HG03097 (cell line): Measurements from ENCODE around the gene PPDPF.
"Not testable (repeated sequence)": the region's sequence is repeated elsewhere in the genome, so short reads cannot be mapped to it uniquely, and the experiment has no call there.

Source experiments
- ATAC-seq: cut with Tn5 transposase; IDR thresholded peaks from one replicate; pipeline ENCODE4 v1.9.1; 2021; ENCODE audit not compliant: unreplicated experiment, low FRiP score

The PPDPF gene

DNA sequence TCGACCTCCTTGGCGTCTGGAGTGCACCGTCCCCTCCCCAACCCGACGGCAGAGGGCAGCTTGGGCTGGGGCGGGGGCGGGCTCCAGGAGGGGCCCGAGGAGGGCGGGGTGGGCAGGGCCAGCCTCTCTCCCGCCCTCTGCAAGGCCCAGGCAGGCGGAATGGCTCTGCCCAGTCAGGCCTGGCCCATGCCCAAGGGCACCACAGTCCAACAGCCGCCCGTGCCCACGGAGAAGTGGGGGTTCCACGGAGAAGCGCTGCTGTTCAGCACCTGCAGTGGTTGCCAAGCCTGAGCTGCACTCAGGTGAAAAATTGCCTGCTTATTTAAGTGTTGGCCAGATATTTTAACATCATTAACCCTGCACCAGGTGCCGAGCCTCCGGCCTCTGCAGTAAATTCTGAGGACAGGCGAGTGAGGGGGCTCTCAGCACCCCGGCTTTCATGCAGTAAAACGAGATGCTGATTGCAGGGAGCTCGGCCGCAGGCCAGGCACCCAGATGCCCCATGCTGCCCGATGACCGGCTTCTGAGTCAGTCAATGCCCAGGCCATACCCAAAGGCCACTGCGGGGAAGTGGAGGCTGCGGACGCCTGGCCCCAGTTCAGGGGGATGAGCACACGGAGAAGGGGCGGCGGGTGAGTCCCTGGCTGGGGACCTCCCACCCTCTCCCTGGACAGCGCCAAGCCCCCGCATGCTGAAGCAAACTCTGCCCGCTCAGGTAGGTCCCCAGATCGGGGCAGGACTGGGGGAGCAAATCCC is 27.3 kb downstream of the PPDPF start, which contains the start of gene SRMS:
TSS of gene SRMS (minus strand) at position 25 of the 756 bp plus-strand sequence. CDS start 286 bp downstream, outside the sequence.
- ATAC-seq, result no peak

DNA sequence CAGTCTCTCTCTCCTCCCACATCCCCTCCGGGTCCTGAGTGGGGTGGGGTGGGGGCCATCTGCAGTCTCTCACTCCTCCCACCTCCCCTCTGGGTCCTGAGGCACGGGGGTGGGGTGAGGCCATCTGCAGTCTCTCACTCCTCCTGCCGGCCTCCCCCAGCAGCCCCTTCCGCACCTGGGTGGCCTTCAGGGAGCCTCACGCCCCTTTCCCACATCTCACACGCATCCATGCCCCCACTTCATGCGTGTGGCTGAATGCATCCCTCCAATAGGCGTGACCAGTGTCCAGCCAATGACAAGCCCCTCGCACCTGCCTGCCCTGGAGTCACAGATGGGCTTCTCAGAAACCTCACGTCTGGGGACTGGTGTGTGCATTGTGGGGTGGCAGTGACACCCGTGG is 28.0 kb downstream of the PPDPF start:
- no peak for ATAC-seq

DNA sequence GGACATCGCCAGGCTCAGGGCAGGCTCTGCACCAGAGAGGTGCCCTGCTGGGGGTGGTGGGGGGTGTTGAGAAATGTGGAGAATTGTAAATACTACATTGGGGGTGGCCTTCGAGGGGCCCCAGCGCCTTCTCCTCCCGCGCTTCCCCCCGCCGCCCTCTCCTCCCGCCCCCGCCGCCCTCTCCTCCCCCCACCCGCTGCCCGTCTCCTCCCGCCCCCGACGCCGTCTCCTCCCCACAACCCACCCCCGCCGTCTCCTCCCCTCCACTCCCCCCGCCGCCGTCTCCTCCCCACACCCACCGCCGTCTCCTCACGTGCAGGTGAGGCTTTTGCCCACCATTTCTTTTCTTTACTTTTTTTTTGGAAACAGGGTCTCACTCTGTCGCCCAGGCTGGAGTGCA is 28.5 kb downstream of the PPDPF start:
- no peak for ATAC-seq

- ATAC-seq, result no peak
Measured at GRCh38 chr20:63549679-63550282, 29.2 kb downstream of the PPDPF start.

GRCh38 chr20:63551068-63551467 is 30.5 kb downstream of the PPDPF start:
- ATAC-seq, result no peak

DNA sequence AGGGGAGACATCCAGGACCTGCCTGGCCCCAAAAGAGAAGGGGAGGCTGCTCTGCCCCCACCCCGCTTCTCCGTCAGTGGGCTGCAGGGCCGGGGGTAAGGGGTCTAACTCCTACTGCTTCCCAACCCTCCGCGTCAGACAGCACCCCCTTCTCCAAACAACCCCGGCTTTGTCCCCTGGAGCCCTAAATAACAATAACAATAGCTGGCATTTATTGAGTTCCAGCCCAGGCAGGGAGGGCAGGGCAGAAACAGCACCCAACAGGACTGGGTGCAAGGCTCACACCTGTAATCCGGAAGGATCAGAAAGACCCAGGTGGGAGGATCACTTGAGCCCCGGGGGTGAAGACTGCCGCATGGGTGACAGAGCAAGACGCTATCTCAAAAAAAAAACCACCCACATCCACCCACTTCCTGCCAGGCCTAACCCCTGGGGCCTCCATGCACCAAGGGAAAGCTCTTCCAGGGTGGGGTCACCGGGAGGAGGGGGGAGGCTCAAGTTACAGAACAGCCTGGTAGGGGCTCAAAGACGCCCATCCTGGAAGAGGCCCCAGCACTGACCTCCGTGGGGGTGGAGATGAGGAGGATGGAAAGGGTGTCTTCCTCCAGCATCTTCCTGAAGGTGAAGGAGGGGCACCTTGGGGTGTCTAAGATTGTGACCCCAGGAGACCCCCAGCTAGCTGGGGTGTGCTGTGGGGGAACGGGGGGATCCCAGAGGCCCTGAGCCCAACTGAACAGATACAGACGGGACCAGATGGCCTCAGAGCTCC is 32.1 kb downstream of the PPDPF start:
- no peak for ATAC-seq

DNA sequence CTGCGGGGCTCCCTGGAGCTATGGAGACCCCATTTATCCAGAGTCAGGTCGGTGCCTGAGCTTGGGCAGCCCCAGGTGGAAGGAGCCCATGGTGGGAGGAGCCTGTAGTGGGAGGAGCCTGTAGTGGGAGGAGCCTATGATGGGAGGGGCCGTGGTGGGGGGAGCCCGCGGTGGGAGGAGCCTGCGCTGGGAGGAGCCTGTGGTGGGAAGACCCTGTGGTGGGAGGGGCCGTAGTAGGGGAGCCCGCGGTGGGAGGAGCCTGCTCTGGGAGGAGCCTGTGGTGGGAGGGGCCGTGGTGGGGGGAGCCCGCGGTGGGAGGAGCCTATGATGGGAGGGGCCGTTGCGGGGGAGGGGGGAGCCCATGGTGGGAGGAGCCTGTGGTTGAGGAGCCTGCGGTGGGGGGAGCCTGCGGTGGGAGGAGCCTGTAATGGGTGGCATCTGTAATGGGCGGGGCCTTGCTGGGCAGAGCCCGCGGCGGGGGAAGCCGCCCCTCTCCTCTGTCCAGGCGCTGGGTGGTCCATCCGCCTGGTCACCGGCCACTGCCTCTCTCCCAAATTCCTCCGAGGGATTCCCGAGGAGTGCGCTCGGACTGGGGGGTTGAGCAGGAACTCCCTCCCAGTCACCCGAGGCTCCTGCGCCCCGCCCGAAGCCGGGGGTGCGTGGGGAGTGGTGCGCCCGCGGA is 32.8 kb downstream of the PPDPF start:
- ATAC-seq, result no peak

DNA sequence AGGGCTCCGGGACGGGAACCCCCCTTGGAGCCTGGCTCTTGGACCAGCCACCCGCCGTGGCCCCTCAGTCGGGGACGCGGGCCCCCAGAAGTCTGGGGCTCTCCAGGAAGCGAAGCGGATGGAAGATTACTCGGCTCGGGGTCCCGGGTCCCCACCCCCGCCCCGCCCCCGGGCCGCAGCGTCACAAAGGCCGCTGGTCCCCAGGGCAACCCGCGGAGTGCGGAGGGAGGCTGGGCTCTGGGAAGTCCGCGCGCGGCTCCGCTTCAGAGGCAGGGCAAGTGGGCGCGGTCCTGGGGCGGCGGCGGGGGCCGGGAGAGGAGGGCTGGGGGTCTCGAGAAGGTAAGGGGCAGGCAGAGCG is 33.3 kb downstream of the PPDPF start, which contains the start of gene FNDC11:
TSS of gene FNDC11 (plus strand) at position 227 of the 358 bp plus-strand sequence. CDS start 1,505 bp downstream, outside the sequence.
- ATAC-seq, result no peak

DNA sequence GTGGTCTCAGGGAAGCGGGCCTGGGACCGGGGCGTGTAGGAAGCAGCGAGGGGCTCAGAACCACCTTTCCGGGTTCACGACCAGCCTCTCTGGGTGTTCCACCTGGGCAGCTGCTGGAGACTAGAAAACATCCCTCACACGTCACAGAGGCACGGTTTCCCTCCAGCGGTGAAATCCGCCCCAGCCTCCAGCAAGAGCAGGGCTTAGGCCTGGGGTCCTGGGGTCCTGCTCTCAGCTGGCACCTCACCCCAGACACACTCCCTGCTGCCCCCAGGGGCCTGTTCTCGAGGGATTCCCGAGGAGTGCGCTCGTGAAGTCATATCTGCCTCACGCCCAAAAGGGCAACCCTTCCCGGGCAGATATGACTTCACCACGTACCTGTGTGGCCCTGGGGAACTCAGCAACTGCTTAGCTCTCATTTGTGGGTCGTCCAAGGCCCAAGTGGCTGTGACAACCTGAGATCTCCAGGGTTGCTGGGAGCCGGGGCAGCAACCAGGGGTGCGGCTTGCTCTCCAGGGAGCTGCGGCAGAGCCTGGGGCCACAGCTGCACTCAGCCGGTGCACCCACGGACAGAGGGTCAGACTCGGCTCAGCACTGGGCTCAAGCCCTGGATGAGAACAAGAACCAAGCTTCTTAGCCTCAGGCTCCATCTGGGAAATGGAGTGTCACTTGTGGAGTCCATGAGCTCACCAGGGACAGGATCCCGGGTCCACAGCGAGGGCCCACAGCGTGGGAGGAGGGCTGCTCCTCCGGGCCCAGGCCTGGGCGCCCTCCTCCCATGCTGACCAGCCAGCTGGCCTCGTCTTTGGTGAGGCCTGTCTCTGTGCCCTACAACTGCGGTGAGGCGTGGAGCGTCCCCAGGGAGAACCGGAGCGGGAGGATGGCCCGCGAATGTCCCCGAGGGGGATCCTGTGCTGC is 34.1 kb downstream of the PPDPF start:
- ATAC-seq, result no peak

DNA sequence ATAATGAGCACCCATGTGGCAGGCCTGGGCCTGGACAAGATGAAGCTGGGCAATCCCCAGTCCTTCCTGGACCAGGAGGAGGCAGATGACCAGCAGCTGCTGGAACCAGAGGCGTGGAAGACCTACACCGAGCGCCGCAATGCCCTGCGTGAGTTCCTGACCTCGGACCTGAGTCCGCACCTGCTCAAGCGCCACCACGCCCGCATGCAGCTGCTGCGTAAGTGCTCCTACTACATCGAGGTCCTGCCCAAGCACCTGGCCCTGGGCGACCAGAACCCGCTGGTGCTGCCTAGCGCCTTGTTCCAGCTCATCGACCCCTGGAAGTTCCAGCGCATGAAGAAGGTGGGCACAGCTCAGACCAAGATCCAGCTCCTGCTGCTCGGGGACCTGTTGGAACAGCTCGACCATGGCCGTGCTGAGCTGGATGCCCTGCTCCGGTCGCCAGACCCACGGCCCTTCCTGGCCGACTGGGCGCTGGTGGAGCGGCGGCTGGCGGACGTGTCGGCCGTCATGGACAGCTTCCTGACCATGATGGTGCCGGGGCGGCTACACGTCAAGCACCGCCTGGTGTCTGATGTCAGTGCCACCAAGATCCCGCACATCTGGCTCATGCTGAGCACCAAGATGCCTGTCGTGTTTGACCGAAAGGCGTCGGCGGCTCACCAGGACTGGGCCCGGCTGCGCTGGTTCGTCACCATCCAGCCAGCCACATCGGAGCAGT is 35.3 kb downstream of the PPDPF start:
- no peak for ATAC-seq

- ATAC-seq, result no peak
Measured at GRCh38 chr20:63556873-63557478, 36.4 kb downstream of the PPDPF start.

DNA sequence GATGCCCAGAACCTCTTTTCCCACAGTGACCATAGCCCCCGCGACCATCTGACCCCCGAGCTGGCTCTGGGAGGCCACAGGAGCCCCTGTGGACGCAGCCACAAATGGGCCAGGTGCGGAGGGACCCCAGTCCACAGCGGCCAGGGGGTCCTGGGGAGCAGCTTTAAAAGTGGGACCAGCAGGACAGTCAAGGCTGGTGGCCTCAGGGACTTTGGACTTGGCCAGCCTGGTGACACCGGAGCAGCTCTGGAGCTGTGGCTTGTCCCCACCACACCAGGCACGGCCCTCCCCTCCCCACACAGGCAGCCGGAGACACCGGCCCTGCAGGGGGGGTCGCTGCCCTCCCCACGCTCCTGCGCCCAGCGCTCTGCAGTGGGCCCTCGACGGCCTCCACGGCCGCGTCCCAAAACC is 36.9 kb downstream of the PPDPF start:
- ATAC-seq, result no peak

- ATAC-seq, result no peak
Measured at GRCh38 chr20:63558804-63559484, 38.4 kb downstream of the PPDPF start.

DNA sequence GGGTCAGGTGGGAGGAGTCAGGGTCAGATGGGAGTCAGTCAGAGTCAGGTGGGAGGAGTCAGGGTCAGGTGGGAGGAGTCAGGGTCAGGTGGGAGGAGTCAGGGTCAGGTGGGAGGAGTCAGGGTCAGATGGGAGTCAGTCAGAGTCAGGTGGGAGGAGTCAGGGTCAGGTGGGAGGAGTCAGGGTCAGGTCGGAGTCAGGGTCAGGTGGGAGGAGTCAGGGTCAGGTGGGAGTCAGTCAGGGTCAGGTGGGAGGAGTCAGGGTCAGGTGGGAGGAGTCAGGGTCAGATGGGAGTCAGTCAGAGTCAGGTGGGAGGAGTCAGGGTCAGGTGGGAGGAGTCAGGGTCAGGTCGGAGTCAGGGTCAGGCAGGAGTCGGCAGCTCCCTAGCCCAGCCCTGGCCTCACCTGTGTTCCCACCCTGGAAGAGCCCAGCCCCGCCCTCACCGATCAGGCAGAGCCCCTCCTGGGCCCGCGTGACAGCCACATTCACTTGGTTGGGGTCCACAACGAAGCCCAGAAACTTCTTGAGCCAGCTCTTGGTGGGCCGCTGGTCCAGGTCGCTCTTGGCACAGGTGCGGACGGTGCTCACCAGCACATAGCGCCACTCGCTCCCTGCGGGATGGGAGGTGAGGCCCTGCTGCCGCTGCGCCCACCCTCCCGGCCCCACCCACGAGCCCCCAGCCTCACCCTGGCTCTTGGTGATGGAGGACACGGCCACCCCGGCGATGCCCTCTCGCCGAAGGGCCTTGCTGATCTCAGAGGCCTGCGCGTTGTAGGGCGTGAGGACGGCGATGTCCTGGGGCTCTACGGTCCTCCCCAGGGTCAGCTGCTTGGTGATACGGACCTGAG is 39.1 kb downstream of the PPDPF start:
- ATAC-seq, result not testable (repeated sequence)

GRCh38 chr20:63560333-63560805 is 39.8 kb downstream of the PPDPF start:
- ATAC-seq, result no peak

DNA sequence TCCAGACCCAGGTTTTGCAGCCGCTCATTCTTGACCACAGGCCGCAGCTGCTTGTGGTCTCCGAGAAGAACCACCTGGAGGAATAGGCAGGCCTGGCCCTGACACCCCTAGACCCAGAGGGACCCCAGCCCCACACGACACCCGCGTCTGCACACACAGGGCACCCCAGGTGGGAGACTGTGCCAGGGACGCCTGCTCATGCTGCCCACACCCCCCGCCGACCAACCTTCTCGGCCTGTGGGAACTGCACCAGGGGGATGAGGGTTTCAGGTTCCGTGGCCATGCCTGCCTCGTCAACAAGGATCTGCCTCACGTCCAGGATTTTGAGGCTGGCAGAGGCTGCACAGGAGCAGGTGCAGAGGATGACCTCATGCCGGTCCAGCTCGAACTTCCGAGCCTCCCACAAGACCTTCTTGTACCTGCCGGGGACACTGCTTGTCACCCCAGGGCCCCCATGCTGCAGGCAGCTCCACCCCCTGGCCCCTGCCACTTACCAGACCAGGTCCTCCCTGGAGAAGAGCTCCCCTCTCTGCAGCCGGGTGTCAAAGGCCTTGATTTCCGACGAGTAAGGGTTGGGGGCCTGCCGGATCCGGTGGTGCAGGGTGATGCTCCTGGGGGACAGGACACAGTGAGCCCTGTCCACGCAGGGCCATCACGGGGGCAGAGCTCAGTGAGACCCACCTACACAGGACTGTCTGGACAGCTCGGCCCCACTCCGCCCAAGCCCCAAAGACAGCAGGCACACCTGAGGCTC is 40.5 kb downstream of the PPDPF start:
- no peak for ATAC-seq
